GM21390 (cell line): ENCODE data around the gene RAD1.

ENCODE experiments used
- ATAC-seq: cut with Tn5 transposase; IDR thresholded peaks from one replicate; pipeline ENCODE4 v1.9.1; 2021; ENCODE audit not compliant: unreplicated experiment

RAD1 gene

GRCh38 chr5:34918025-34918424 lies 2.7 kb upstream of the RAD1 start:
- ATAC-seq: no peak

- ATAC-seq: no peak
Observed at GRCh38 chr5:34916518-34916917, 1.2 kb upstream of the RAD1 start.

GRCh38 chr5:34915856-34916192 lies 520 bp upstream of the RAD1 start:
- ATAC-seq: peak; percentile 10

- peak; percentile 9 for ATAC-seq
Observed at GRCh38 chr5:34914671-34915138, 599 bp downstream of the RAD1 start.

GRCh38 chr5:34913072-34913471 lies 2.2 kb downstream of the RAD1 start:
- no peak for ATAC-seq

- ATAC-seq: no peak
Observed at GRCh38 chr5:34905564-34905963, 9.7 kb downstream of the RAD1 start.

GRCh38 chr5:34903260-34903659 lies 12.0 kb downstream of the RAD1 start:
- ATAC-seq: no peak

GRCh38 chr5:34900652-34901051 lies 14.7 kb downstream of the RAD1 start:
- no peak for ATAC-seq

- ATAC-seq: no peak
Observed at GRCh38 chr5:34899066-34899465, 16.2 kb downstream of the RAD1 start.

GRCh38 chr5:34898258-34898895 lies 16.9 kb downstream of the RAD1 start:
- ATAC-seq: peak; percentile 86

GRCh38 chr5:34897646-34898045 lies 17.7 kb downstream of the RAD1 start:
- no peak for ATAC-seq

GRCh38 chr5:34895641-34896419 lies 19.5 kb downstream of the RAD1 start:
- no peak for ATAC-seq

GRCh38 chr5:34894716-34895115 lies 20.6 kb downstream of the RAD1 start:
- no peak for ATAC-seq

GRCh38 chr5:34892414-34892813 lies 22.9 kb downstream of the RAD1 start:
- no peak for ATAC-seq

GRCh38 chr5:34891981-34892380 lies 23.3 kb downstream of the RAD1 start:
- ATAC-seq: no peak

GRCh38 chr5:34889394-34889793 lies 25.9 kb downstream of the RAD1 start:
- no peak for ATAC-seq

GRCh38 chr5:34886392-34887119 lies 28.7 kb downstream of the RAD1 start:
- ATAC-seq: no peak

- no peak for ATAC-seq
Observed at GRCh38 chr5:34881246-34881645, 34.1 kb downstream of the RAD1 start.

- ATAC-seq: no peak
Observed at GRCh38 chr5:34876275-34876674, 39.0 kb downstream of the RAD1 start.

- ATAC-seq: no peak
Observed at GRCh38 chr5:34870382-34870781, 44.9 kb downstream of the RAD1 start.

- no peak for ATAC-seq
Observed at GRCh38 chr5:34869256-34869655, 46.0 kb downstream of the RAD1 start.

GRCh38 chr5:34868791-34869190 lies 46.5 kb downstream of the RAD1 start:
- ATAC-seq: no peak
